ENCODE measurements around the gene ZKSCAN5. TPM values are rescaled to one million over a fixed set of nuclear protein-coding genes. Genes with fewer than 3 reads are reported as not detected.

Gene ZKSCAN5
- total RNA-seq, 1 donor: 12.3 TPM

GRCh38 chr7:99525713-99526440 lies 21.4 kb downstream of the ZKSCAN5 start:
- no peaks in the 10 kb centered on the region for H3K79me2 ChIP-seq (ENCODE audit: insufficient read depth, low read length)
- H4K20me1 ChIP-seq (ENCODE audit: insufficient read depth, low read length): no peaks in the 10 kb centered on the region
- H3K4me2 ChIP-seq (ENCODE audit: insufficient read depth, low read length): no peak overlapping the region
- no peak for DNase-seq (ENCODE audit: insufficient read length, low spot score, missing footprints)
- no peak overlapping the region for H3K27ac ChIP-seq (ENCODE audit: low read depth, low read length)
- H3K4me3 ChIP-seq (ENCODE audit: insufficient read depth, low read length): no peak overlapping the region
- H3K9me3 ChIP-seq (ENCODE audit: low read depth, low read length): peaks cover 16% of the 10 kb centered on the region
- H3K36me3 ChIP-seq (ENCODE audit: insufficient read depth, low read length): peaks cover 49% of the 10 kb centered on the region
- TF ChIP-seq CTCF (IDR thresholded peaks at IDR 0.05; ENCODE audit: extremely low read depth, low read depth, low read length): peak; percentile 19
- H3K4me1 ChIP-seq (ENCODE audit: insufficient read depth, low read length): no peaks in the 10 kb centered on the region
- no peak overlapping the region for H2AFZ ChIP-seq (ENCODE audit: low read length)
- no peaks in the 10 kb centered on the region for H3K27me3 ChIP-seq (ENCODE audit: insufficient read depth, low read length)

- Histone ChIP-seq H4K20me1 (ENCODE audit: insufficient read depth, low read length) (no peaks in the 10 kb centered on the region), H3K27ac (ENCODE audit: low read depth, low read length) (no peak overlapping the region), H3K79me2 (ENCODE audit: insufficient read depth, low read length) (no peaks in the 10 kb centered on the region), H3K27me3 (ENCODE audit: insufficient read depth, low read length) (no peaks in the 10 kb centered on the region), H3K4me1 (ENCODE audit: insufficient read depth, low read length) (no peaks in the 10 kb centered on the region), H3K4me3 (ENCODE audit: insufficient read depth, low read length) (peak overlapping the region; percentile 0), H3K4me2 (ENCODE audit: insufficient read depth, low read length) (no peak overlapping the region), H3K9me3 (ENCODE audit: low read depth, low read length) (peaks cover 54% of the 10 kb centered on the region), H3K36me3 (ENCODE audit: insufficient read depth, low read length) (peaks cover 61% of the 10 kb centered on the region), H2AFZ (ENCODE audit: low read length) (no peak overlapping the region)
- DNase-seq (ENCODE audit: insufficient read length, low spot score, missing footprints): no peak
- no peak for TF ChIP-seq CTCF (IDR thresholded peaks at IDR 0.05; ENCODE audit: extremely low read depth, low read depth, low read length)
These were observed 26.9 kb downstream of the ZKSCAN5 start for GRCh38 chr7:99531354-99531765.

GRCh38 chr7:99535667-99536066 lies 31.2 kb downstream of the ZKSCAN5 start:
- Histone ChIP-seq H3K4me1 (ENCODE audit: insufficient read depth, low read length) (no peaks in the 10 kb centered on the region), H3K27ac (ENCODE audit: low read depth, low read length) (no peak overlapping the region), H3K79me2 (ENCODE audit: insufficient read depth, low read length) (no peaks in the 10 kb centered on the region), H2AFZ (ENCODE audit: low read length) (no peak overlapping the region), H3K27me3 (ENCODE audit: insufficient read depth, low read length) (no peaks in the 10 kb centered on the region), H3K9me3 (ENCODE audit: low read depth, low read length) (peaks cover 44% of the 10 kb centered on the region), H3K4me2 (ENCODE audit: insufficient read depth, low read length) (no peak overlapping the region), H3K36me3 (ENCODE audit: insufficient read depth, low read length) (peaks cover 30% of the 10 kb centered on the region), H4K20me1 (ENCODE audit: insufficient read depth, low read length) (no peaks in the 10 kb centered on the region), H3K4me3 (ENCODE audit: insufficient read depth, low read length) (no peak overlapping the region)
- DNase-seq (ENCODE audit: insufficient read length, low spot score, missing footprints): no peak
- no peak for TF ChIP-seq CTCF (IDR thresholded peaks at IDR 0.05; ENCODE audit: extremely low read depth, low read depth, low read length)

- DNase-seq (ENCODE audit: insufficient read length, low spot score, missing footprints): no peak
- no peak for TF ChIP-seq CTCF (IDR thresholded peaks at IDR 0.05; ENCODE audit: extremely low read depth, low read depth, low read length)
- no peaks in the 10 kb centered on the region for H3K79me2 ChIP-seq (ENCODE audit: insufficient read depth, low read length)
- peaks cover 20% of the 10 kb centered on the region for H3K9me3 ChIP-seq (ENCODE audit: low read depth, low read length)
- no peak overlapping the region for H3K27ac ChIP-seq (ENCODE audit: low read depth, low read length)
- no peak overlapping the region for H2AFZ ChIP-seq (ENCODE audit: low read length)
- H4K20me1 ChIP-seq (ENCODE audit: insufficient read depth, low read length): no peaks in the 10 kb centered on the region
- H3K4me3 ChIP-seq (ENCODE audit: insufficient read depth, low read length): no peak overlapping the region
- H3K27me3 ChIP-seq (ENCODE audit: insufficient read depth, low read length): no peaks in the 10 kb centered on the region
- H3K4me1 ChIP-seq (ENCODE audit: insufficient read depth, low read length): no peaks in the 10 kb centered on the region
- no peak overlapping the region for H3K4me2 ChIP-seq (ENCODE audit: insufficient read depth, low read length)
- no peaks in the 10 kb centered on the region for H3K36me3 ChIP-seq (ENCODE audit: insufficient read depth, low read length)
These were observed 34.9 kb downstream of the ZKSCAN5 start for GRCh38 chr7:99539213-99539811.
